HEK293 (cell line): ENCODE data around the gene CXCR4.
A peak's percentile ranks its signal among the peaks of the same experiment; 100 is the strongest.

Experiments used
- CTCF ChIA-PET: fragments of 350-600 bp; formaldehyde crosslinking; extraction: SDS; loops from one replicate; lab custom pipeline; 2021; ENCODE audit warnings: antibody characterized with exemption; lab: Yijun Ruan, JAX
- POLR2A ChIA-PET: fragments of 300-600 bp; formaldehyde crosslinking; extraction: SDS; loops from one replicate; lab custom pipeline; 2020; ENCODE audit warnings: antibody characterized with exemption, inconsistent platforms; lab: Yijun Ruan, JAX
- H3K27ac ChIP-seq: fragments of 200-500 bp; sonication (Bioruptor generic); 2 replicates; pipeline ENCODE4 v1.5.1; 2014; ENCODE audit warnings: low read depth, low read length, control low read depth, inconsistent platforms; ENCODE audit errors: extremely low read depth
- H3K36me3 ChIP-seq, 2 experiments: fragments of 200-500 bp in 1 of 2; sonication (Bioruptor generic) in 1 of 2; 1 replicate in 1 of 2; 2 replicates in 1 of 2; pipeline ENCODE4 v1.5.1; 2014 to 2017; ENCODE audit warnings: inconsistent platforms in 2 of 2, low read length in 2 of 2; ENCODE audit not compliant: control insufficient read depth in 2 of 2, insufficient read depth in 1 of 2
- H3K4me1 ChIP-seq: fragments of 200-500 bp; sonication (Bioruptor generic); 2 replicates; pipeline ENCODE4 v1.5.1; 2014; ENCODE audit warnings: mild to moderate bottlenecking, low read length, inconsistent platforms; ENCODE audit not compliant: control insufficient read depth, insufficient read depth
- H3K4me3 ChIP-seq: 2 replicates; pipeline ENCODE4 v1.5.1; 2011; ENCODE audit warnings: low read depth, mild to moderate bottlenecking, control low read depth, low read length, moderate library complexity
- H3K9me3 ChIP-seq: fragments of 200-500 bp; sonication (Bioruptor generic); 2 replicates; pipeline ENCODE4 v1.5.1; 2014; ENCODE audit warnings: low read depth, low read length, inconsistent platforms; ENCODE audit not compliant: control insufficient read depth, insufficient read depth
- GFI1B ChIP-seq: fragments of 450-650 bp; formaldehyde crosslinking; IDR thresholded peaks from 2 replicates; pipeline ENCODE4 v1.5.1; 2016; ENCODE audit warnings: missing biosample characterization, missing genetic modification characterization
- KLF16 ChIP-seq: fragments of 450-650 bp; formaldehyde crosslinking; IDR thresholded peaks from 2 replicates; pipeline ENCODE4 v1.5.1; 2017; ENCODE audit warnings: missing biosample characterization, missing genetic modification characterization
- KLF7 ChIP-seq: fragments of 450-650 bp; formaldehyde crosslinking; IDR thresholded peaks from 2 replicates; pipeline ENCODE4 v1.5.1; 2016; ENCODE audit warnings: missing biosample characterization, missing genetic modification characterization, borderline replicate concordance
- OSR2 ChIP-seq: fragments of 450-650 bp; formaldehyde crosslinking; IDR thresholded peaks from 2 replicates; pipeline ENCODE4 v1.5.1; 2016; ENCODE audit warnings: missing biosample characterization, missing genetic modification characterization
- RBAK ChIP-seq: fragments of 450-650 bp; formaldehyde crosslinking; IDR thresholded peaks from 2 replicates; pipeline ENCODE4 v1.5.1; 2016; ENCODE audit warnings: missing biosample characterization, missing genetic modification characterization
- ZBTB20 ChIP-seq: fragments of 450-650 bp; formaldehyde crosslinking; IDR thresholded peaks from 2 replicates; pipeline ENCODE4 v1.5.1; 2016; ENCODE audit warnings: missing biosample characterization, missing genetic modification characterization
- ZFP3 ChIP-seq: fragments of 450-650 bp; formaldehyde crosslinking; IDR thresholded peaks from 2 replicates; pipeline ENCODE4 v1.5.1; 2016; ENCODE audit warnings: low read depth, missing biosample characterization, missing genetic modification characterization
- ZNF10 ChIP-seq: fragments of 450-650 bp; formaldehyde crosslinking; IDR thresholded peaks from 2 replicates; pipeline ENCODE4 v1.5.1; 2017; ENCODE audit warnings: missing biosample characterization, missing genetic modification characterization
- ZNF132 ChIP-seq: fragments of 450-650 bp; formaldehyde crosslinking; IDR thresholded peaks from 2 replicates; pipeline ENCODE4 v1.5.1; 2017; ENCODE audit warnings: missing biosample characterization, missing genetic modification characterization, borderline replicate concordance
- ZNF184 ChIP-seq: fragments of 450-650 bp; IDR thresholded peaks from 2 replicates; pipeline ENCODE4 v1.5.1; 2018; ENCODE audit warnings: missing biosample characterization, mild to moderate bottlenecking, missing genetic modification characterization
- ZNF2 ChIP-seq: fragments of 450-650 bp; formaldehyde crosslinking; IDR thresholded peaks from 2 replicates; pipeline ENCODE4 v1.5.1; 2016; ENCODE audit warnings: missing biosample characterization, missing genetic modification characterization
- ZNF211 ChIP-seq: fragments of 450-650 bp; formaldehyde crosslinking; IDR thresholded peaks from 2 replicates; pipeline ENCODE4 v1.5.1; 2016; ENCODE audit warnings: low read depth, missing biosample characterization, missing genetic modification characterization
- ZNF221 ChIP-seq: fragments of 450-650 bp; formaldehyde crosslinking; IDR thresholded peaks from 2 replicates; pipeline ENCODE4 v1.5.1; 2017; ENCODE audit warnings: missing biosample characterization, missing genetic modification characterization, borderline replicate concordance
- ZNF23 ChIP-seq: fragments of 450-650 bp; formaldehyde crosslinking; IDR thresholded peaks from 2 replicates; pipeline ENCODE4 v1.5.1; 2016; ENCODE audit warnings: missing biosample characterization, missing genetic modification characterization, borderline replicate concordance
- ZNF311 ChIP-seq: fragments of 450-650 bp; formaldehyde crosslinking; IDR thresholded peaks from 2 replicates; pipeline ENCODE4 v1.5.1; 2017; ENCODE audit warnings: missing biosample characterization, missing genetic modification characterization, borderline replicate concordance
- ZNF521 ChIP-seq: fragments of 450-650 bp; formaldehyde crosslinking; IDR thresholded peaks from 2 replicates; pipeline ENCODE4 v1.5.1; 2017; ENCODE audit warnings: missing biosample characterization, mild to moderate bottlenecking, missing genetic modification characterization
- ZNF560 ChIP-seq: fragments of 450-650 bp; formaldehyde crosslinking; IDR thresholded peaks from 2 replicates; pipeline ENCODE4 v1.5.1; 2017; ENCODE audit warnings: missing biosample characterization, missing genetic modification characterization, borderline replicate concordance
- ZNF596 ChIP-seq: fragments of 450-650 bp; IDR thresholded peaks from 2 replicates; pipeline ENCODE4 v1.5.0; 2018; ENCODE audit warnings: missing biosample characterization, mild to moderate bottlenecking, missing genetic modification characterization, moderate library complexity
- ZNF610 ChIP-seq: fragments of 450-650 bp; formaldehyde crosslinking; IDR thresholded peaks from 2 replicates; pipeline ENCODE4 v1.5.1; 2016; ENCODE audit warnings: missing biosample characterization, missing genetic modification characterization, borderline replicate concordance
- ZNF677 ChIP-seq: fragments of 450-650 bp; IDR thresholded peaks from 2 replicates; pipeline ENCODE4 v1.5.0; 2018; ENCODE audit warnings: missing biosample characterization, mild to moderate bottlenecking, missing genetic modification characterization, moderate library complexity
- ZNF707 ChIP-seq: fragments of 450-650 bp; formaldehyde crosslinking; IDR thresholded peaks from 2 replicates; pipeline ENCODE4 v1.5.1; 2016; ENCODE audit warnings: missing biosample characterization, missing genetic modification characterization
- TF ChIP-seq, protein P1 (sequence below): fragments of 450-650 bp; formaldehyde crosslinking; IDR thresholded peaks from 2 replicates; pipeline ENCODE4 v1.5.1; 2017; ENCODE audit warnings: missing biosample characterization, missing genetic modification characterization
- TF ChIP-seq, protein P2 (sequence below): fragments of 450-650 bp; formaldehyde crosslinking; IDR thresholded peaks from 2 replicates; pipeline ENCODE4 v1.5.1; 2016; ENCODE audit warnings: missing biosample characterization, missing genetic modification characterization
- TF ChIP-seq, protein P3 (sequence below): fragments of 450-650 bp; formaldehyde crosslinking; IDR thresholded peaks from 2 replicates; pipeline ENCODE4 v1.5.1; 2017; ENCODE audit warnings: missing biosample characterization, mild to moderate bottlenecking, missing genetic modification characterization, moderate library complexity
- TF ChIP-seq, protein P4 (sequence below): fragments of 450-650 bp; formaldehyde crosslinking; IDR thresholded peaks from 2 replicates; pipeline ENCODE4 v1.5.1; 2016; ENCODE audit warnings: missing biosample characterization, missing genetic modification characterization
- TF ChIP-seq, protein P5 (sequence below): fragments of 450-650 bp; formaldehyde crosslinking; IDR thresholded peaks from 2 replicates; pipeline ENCODE4 v1.5.1; 2017; ENCODE audit warnings: missing biosample characterization, missing genetic modification characterization

Gene CXCR4

DNA sequence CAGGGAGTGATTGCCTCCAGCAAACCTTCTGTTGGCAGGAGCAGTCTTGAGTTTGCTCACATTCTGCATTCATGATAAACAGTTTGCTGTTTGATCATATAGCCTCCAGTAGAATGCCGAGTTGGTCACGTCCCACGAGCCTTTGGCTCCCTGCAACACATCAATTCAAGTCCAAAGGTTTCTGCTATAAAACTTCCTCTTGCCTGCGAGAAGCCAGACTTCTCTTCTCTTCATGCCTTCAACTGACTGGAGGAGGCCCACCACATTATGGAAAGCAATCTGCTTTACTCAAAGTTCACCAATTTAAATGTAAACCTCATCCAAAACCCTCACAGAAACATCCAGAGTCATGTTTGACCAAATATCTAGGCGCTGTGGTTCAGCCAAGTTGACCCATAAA is 40.8 kb downstream of the CXCR4 start:
- no peak for TF ChIP-seq ZNF211 (tag by site-specific recombination)
- no peak for TF ChIP-seq ZNF23
- TF ChIP-seq ZNF221 (tag by site-specific recombination), result no peak
- TF ChIP-seq ZNF10 (tag by site-specific recombination), result peak; percentile 53; the same call in 1 of the 2 replicates
- CTCF ChIA-PET, result no interaction called here

DNA sequence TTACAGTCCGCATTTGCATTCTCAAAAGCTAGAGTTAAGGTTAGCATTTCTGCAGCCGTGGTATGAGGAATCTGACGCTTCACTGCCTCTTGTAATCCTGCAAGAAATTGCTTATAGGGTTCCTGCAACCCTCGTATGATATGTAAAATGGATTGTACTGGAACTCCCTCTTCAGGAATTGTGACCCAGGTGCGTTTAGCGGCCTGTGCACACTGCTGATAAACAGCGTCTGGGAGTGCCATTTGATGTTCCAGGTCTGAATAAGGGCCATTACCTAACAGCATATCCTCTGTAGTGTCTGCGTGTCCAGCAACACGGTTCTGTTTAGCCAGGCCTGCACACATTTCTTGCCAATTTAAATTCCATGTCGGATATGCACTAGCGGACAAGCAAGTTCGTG is 42.5 kb downstream of the CXCR4 start:
- no peaks in the 10 kb centered on the region for H3K4me1 ChIP-seq
- no peak for TF ChIP-seq ZNF596 (tag by site-specific recombination)
- TF ChIP-seq RBAK, result no peak
- TF ChIP-seq GFI1B (tag by site-specific recombination), result no peak
- no peak for TF ChIP-seq KLF7 (tag by site-specific recombination)
- no peak for TF ChIP-seq OSR2 (tag by site-specific recombination)
- no peak for TF ChIP-seq ZNF610 (tag by site-specific recombination)
- TF ChIP-seq ZNF560 (tag by site-specific recombination), result no peak
- TF ChIP-seq, protein P1, sequence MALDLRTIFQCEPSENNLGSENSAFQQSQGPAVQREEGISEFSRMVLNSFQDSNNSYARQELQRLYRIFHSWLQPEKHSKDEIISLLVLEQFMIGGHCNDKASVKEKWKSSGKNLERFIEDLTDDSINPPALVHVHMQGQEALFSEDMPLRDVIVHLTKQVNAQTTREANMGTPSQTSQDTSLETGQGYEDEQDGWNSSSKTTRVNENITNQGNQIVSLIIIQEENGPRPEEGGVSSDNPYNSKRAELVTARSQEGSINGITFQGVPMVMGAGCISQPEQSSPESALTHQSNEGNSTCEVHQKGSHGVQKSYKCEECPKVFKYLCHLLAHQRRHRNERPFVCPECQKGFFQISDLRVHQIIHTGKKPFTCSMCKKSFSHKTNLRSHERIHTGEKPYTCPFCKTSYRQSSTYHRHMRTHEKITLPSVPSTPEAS (tag by site-specific recombination), result no peak
- TF ChIP-seq, protein P2, sequence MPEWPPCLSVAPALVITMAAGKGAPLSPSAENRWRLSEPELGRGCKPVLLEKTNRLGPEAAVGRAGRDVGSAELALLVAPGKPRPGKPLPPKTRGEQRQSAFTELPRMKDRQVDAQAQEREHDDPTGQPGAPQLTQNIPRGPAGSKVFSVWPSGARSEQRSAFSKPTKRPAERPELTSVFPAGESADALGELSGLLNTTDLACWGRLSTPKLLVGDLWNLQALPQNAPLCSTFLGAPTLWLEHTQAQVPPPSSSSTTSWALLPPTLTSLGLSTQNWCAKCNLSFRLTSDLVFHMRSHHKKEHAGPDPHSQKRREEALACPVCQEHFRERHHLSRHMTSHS, result no peak
- TF ChIP-seq ZBTB20 (tag by site-specific recombination), result no peak
- TF ChIP-seq, protein P3, sequence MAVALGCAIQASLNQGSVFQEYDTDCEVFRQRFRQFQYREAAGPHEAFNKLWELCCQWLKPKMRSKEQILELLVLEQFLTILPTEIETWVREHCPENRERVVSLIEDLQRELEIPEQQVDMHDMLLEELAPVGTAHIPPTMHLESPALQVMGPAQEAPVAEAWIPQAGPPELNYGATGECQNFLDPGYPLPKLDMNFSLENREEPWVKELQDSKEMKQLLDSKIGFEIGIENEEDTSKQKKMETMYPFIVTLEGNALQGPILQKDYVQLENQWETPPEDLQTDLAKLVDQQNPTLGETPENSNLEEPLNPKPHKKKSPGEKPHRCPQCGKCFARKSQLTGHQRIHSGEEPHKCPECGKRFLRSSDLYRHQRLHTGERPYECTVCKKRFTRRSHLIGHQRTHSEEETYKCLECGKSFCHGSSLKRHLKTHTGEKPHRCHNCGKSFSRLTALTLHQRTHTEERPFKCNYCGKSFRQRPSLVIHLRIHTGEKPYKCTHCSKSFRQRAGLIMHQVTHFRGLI (tag by site-specific recombination), result no peak
- no peak for TF ChIP-seq ZNF677
- no peaks in the 10 kb centered on the region for H3K9me3 ChIP-seq
- CTCF ChIA-PET, result no interaction called here
- no peak overlapping the region for H3K27ac ChIP-seq
- no peak overlapping the region for H3K4me3 ChIP-seq
- no peaks in the 10 kb centered on the region for H3K36me3 ChIP-seq
- POLR2A ChIA-PET, result no interaction called here

More for the DNA sequence above, 40.8 kb downstream of the CXCR4 start:
- H3K36me3 ChIP-seq, result no peaks in the 10 kb centered on the region
- no peaks in the 10 kb centered on the region for H3K9me3 ChIP-seq
- H3K4me3 ChIP-seq, result no peak overlapping the region
- POLR2A ChIA-PET, result no interaction called here
- H3K4me1 ChIP-seq, result no peaks in the 10 kb centered on the region
- no peak overlapping the region for H3K27ac ChIP-seq

DNA sequence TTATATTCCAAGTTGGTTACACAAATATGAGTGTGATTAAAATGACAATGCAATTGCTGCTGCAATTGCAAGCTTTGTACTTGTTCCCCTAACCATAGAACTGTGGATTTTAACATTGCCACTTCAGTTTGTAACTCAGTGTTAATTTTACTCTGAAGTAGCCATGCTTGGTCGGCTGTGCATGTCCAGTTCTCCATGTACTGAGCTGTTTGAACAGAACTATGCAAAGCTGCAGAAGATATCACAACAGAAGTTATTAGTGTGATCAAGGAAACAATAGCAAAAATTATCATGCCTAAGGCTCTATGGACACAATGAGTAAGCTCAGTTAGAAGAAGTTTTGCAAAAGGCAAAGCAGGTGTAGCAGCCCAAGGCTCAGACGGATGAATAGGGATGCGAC is 45.3 kb downstream of the CXCR4 start:
- no peak overlapping the region for H3K27ac ChIP-seq
- H3K36me3 ChIP-seq, result no peaks in the 10 kb centered on the region
- ChIA-PET POLR2A (no interaction called here), CTCF (interaction anchor here (1.2 kb wide), 1 partner anchor 157 kb away, joined by 3 read pairs; no protein-coding TSS in a partner anchor)
- H3K4me1 ChIP-seq, result no peaks in the 10 kb centered on the region
- no peak overlapping the region for H3K4me3 ChIP-seq
- no peaks in the 10 kb centered on the region for H3K9me3 ChIP-seq
- no peak for TF ChIP-seq ZNF707 (tag by site-specific recombination)
- no peak for TF ChIP-seq ZNF132 (tag by site-specific recombination)
- no peak for TF ChIP-seq ZNF677
- TF ChIP-seq ZNF184 (tag by site-specific recombination), result no peak
- no peak for TF ChIP-seq ZNF311 (tag by site-specific recombination)
- TF ChIP-seq, protein P4, sequence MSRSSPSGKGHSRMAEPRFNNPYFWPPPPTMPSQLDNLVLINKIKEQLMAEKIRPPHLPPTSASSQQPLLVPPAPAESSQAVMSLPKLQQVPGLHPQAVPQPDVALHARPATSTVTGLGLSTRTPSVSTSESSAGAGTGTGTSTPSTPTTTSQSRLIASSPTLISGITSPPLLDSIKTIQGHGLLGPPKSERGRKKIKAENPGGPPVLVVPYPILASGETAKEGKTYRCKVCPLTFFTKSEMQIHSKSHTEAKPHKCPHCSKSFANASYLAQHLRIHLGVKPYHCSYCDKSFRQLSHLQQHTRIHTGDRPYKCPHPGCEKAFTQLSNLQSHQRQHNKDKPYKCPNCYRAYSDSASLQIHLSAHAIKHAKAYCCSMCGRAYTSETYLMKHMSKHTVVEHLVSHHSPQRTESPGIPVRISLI (tag by site-specific recombination), result no peak
- no peak for TF ChIP-seq ZNF521
- no peak for TF ChIP-seq ZNF560 (tag by site-specific recombination)
- TF ChIP-seq, protein P5, sequence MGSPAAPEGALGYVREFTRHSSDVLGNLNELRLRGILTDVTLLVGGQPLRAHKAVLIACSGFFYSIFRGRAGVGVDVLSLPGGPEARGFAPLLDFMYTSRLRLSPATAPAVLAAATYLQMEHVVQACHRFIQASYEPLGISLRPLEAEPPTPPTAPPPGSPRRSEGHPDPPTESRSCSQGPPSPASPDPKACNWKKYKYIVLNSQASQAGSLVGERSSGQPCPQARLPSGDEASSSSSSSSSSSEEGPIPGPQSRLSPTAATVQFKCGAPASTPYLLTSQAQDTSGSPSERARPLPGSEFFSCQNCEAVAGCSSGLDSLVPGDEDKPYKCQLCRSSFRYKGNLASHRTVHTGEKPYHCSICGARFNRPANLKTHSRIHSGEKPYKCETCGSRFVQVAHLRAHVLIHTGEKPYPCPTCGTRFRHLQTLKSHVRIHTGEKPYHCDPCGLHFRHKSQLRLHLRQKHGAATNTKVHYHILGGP (tag by site-specific recombination), result no peak
- no peak for TF ChIP-seq KLF16 (tag by site-specific recombination)
- no peak for TF ChIP-seq ZFP3 (tag by site-specific recombination)
- TF ChIP-seq ZNF2 (tag by site-specific recombination), result no peak
